HG03432 (cell line): ENCODE measurements around the gene SOD1.

Experiments used
- ATAC-seq: cut with Tn5 transposase; IDR thresholded peaks from one replicate; pipeline ENCODE4 v1.9.1; 2021; ENCODE audit warnings: mild to moderate bottlenecking, moderate library complexity; ENCODE audit not compliant: unreplicated experiment

Gene SOD1

DNA sequence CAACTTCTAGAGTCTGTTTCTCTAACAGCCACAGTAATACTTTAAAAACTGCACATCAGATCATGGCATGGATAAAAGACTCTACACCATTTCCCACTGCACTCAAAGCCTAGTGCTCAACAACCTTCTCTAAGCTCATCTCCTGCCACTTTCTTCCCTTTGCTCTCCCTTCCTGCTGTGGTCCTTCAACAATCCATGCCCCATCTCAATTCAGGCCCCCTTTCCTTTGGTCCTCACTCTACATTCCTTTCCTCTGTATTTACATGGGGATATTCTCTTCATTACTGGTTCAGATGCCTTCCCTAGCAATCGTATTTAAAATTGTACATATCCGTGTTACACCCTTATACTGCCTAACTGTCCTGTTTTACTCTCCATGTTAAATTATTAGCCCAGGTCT lies 19.0 kb downstream of the SOD1 start:
- no peak for ATAC-seq

DNA sequence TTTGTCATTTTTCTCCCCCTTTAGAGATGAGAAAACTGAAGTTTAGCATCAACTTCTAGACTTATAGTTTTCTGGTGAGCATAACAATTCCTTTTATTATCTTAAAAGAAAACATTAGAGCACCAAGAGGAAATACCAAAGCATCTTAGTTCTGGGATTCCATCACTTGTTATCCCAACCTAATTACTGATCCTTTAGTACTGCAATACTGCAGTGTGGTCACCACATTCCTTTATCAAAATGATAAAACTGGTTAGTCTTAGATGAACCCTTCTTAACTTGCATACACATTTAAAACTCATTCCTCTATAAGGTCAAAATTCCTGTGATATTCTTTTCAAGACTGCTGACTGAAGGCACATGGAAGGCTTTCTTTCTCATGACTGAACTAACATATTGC lies 23.1 kb downstream of the SOD1 start:
- no peak for ATAC-seq

DNA sequence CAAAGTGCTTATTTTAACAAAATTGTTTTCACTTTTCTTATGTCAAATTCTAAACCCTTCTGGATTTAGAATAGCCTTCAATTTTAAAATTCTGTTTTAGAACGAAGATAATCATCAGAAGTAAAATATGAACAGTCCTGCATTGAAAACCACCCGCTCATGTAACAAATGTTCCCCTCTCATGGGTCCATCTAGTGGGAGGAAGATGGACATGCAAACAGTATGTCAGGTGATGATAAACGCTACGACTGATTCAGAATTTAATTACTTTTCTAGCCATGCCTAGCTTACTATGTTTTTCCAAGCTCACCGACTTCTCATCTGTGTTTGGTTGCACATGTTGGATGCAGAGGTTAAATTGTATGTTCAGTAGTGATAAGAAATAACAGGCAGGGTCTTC lies 23.5 kb downstream of the SOD1 start:
- ATAC-seq = no peak

DNA sequence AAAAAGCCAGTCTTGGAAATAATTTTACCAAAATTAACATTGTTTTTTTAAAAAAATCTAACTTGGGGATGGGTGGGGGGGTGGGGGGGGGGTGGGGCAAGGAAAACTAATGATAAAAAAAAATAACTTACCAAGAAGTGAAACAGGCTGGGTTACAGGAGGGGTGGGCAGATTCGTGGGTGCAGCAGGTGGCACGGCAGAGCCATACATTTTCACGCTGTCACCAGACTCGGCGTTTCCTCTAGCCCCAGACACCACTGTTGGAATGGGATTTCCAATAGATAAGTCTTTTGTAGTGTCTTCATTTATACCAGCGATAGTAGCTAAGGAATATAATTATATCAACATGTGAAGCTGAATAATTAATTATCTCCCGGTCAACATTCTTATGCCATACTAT lies 25.4 kb downstream of the SOD1 start:
- ATAC-seq = no peak

DNA sequence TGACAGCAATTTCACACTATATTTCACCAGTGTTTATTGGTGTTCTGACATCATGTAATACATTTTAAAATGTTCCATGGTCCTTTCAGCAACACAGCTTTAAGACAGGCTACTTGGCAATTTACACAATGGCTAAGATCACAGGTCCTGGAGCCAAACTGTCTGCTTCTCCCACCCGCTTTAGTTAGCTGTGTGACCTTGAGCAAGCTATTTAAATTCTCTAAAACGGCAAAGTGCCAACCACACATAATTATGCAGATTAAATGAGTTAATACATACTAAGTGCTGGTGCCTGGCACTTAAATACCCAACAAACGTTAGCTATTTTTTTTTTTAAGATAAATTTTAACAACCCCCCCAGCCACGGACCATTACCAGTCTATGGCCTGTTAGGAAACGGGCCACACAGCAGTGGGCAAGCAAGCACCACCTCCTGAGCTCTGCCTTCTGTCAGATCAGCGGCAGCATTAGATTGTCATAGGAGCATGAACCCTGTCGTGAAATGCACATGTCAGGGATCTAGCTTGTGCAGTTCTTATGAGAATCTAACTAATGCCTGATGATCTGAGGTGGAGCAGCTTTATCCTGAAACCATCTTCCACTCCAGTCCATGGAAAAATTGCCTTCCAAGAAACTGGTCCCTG lies 26.9 kb downstream of the SOD1 start:
- no peak for ATAC-seq

DNA sequence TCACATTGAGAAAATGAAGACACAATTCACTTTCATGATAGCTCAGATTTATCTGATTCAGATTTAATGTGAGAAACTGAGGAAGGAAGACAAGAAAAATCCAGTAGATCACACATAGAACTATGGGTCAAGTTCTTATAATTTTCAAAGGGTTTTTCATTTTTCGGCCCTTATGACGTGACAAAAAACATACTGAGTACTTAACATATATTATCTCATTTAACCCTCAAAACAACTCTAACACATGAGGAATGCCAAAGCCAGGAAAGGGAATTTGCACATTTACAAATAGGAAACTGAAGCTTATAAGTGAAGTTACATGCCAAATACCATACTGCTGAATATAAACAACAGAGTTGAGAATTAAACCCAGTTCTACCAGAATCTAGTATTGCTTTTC lies 27.6 kb downstream of the SOD1 start:
- no peak for ATAC-seq

DNA sequence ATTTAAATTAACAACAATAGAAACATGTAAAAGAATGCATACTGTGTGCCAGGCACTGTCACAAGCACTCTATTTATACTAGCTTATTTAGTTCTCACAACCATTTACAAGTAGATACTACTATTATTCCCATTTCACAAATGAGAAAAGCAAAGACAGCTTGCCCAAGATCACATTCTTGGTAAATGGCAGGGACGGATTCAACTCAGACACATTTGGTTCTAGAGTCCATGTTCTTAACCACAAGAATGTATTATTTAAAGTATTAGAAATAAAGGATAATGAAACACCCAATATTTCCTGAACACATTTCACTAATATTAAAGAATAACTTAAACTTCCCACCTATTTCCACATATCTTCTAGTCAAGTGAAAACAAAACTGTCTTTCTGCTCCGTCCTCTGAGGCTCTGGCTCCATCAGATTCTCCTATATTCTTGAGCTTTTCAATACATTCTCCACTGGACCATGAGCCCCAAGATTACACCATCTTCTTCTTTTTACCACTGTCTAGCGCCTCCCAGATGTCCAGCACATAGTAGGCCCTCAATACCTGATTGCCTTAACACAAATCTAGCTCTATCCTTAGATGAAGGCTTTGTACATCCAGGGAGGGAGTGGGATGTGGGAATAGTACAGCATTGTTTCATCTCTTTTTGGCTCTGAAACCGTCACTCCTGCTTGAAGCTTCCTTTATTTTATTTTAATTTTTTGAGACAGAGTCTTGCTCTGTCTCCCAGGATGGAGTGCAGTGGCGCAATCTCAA lies 29.3 kb downstream of the SOD1 start:
- ATAC-seq = no peak

DNA sequence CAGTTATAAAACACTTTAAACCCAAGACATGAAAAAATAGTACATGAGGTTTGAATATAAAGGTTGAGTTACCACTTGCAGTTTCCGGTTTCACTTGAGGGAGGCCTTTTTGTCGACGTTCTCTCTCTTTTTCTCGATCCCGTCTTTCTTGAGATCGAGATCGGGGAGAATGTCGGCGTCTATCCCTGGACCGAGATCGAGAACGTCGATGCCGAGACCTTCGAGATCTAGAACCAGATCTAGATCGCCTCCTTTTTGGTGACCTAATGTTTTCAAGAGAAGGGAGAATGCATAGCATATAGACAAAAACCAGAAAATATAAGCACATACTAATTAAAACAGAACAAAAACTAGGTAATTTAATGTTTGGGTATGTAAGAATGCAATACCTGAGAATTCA lies 33.7 kb downstream of the SOD1 start:
- no peak for ATAC-seq

DNA sequence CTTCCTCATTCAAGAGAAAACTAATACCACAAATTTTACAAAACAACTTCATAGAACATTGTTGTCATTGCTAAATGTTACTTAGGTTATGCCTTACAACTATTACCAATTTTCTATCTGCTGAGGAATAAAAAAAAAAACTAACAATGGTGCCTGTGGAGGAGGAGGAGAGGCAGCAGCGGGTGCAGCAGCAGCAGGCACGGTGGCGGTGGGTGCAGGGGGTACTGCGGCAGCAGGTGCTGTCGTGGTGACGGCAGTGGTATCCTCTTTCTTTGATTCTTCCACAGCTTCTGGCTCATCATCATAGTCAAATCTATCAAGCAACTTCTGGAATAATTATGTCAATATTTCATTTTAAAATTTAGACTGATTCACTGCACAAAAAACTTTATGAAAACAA lies 36.9 kb downstream of the SOD1 start:
- ATAC-seq = no peak

DNA sequence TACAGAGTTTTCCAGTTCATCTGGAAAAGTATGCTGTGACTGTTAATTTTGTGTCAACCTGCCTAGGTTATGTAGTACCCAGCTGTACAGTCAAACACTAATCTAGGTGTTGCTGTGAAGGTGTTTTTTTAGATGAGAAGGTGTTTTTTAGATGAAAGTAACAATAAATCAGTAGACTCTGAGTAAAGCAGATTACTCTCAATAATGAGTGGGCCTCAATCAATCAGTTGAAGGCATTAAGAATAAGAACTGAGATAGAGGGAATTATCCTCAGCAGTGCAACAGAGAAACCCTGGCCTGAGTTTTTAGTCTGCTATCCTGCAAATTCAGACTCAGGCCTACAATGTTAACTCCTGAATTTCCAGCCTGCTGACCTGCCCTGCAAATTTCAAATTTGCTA lies 39.0 kb downstream of the SOD1 start:
- ATAC-seq = no peak

DNA sequence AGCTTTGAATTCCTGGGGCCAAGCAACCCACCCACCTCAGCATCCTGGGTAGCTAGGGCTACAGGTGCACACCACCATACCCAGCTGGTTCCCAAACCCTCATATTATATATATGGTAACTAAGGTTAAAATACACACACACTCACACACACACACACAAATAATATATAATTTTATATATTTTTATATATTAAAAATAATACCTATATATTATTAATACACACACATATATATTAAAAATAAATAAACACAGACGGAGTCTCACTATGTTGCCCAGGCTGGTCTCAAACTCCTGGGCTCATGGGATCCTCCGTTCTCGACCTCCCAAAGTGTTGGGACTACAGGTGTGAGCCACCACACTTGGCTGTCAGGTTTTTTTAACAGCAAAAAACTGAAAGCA lies 40.5 kb downstream of the SOD1 start:
- no peak for ATAC-seq

DNA sequence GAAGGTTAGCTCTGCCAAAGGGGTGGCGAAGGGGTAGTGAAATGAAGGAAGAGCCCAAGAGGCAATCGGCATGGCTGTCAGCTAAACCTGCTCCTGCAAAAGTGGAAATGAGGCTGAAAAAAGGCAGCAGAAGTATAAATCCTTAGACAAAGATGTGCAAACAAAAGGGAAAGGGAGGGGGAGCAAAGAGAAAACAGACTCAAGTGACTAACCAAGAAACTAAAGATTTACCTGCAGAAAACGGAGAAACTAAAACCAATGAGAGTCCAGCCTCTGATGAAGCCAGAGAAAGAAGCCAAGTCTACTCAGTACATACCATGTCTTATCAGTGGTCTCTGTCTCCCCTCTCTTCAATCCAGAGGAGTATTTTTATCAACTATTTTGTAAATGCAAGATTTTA lies 47.1 kb downstream of the SOD1 start:
- ATAC-seq = no peak

DNA sequence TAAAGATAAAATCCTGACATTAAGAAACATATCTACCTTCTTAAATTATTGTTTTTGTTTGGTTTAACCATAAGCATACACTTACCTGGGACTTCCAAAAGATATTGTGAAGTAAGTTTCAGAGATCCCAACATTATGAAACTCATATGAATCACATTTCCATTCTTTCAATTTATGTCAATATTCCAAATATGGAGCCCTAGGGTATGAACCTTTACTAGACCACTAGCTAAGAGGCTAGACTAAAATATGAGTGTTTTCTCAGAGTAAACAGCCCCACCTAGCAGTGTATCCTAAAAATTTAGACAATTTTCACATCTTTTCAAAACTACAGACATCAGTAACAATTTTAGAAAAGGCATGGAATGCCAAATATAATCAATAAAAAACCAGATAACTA lies 48.0 kb downstream of the SOD1 start:
- no peak for ATAC-seq

DNA sequence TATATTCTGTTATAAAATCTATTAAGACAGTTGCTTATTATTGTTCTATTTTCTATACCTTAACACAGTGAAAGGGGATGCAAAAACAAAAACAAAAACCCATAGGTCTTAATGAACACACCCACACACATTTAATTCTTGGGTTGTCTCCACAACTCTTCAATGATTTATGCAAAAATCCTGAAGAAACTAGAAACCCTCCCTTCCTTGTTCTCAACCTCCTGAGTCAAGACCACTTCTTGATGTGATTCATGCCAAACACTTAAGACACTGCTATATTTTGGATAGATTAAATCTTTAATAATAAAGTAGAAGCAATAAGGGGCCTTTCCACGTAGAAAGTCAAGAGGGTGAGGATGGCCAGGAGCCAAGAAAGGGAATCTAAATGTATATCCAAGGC lies 49.0 kb downstream of the SOD1 start:
- no peak for ATAC-seq

DNA sequence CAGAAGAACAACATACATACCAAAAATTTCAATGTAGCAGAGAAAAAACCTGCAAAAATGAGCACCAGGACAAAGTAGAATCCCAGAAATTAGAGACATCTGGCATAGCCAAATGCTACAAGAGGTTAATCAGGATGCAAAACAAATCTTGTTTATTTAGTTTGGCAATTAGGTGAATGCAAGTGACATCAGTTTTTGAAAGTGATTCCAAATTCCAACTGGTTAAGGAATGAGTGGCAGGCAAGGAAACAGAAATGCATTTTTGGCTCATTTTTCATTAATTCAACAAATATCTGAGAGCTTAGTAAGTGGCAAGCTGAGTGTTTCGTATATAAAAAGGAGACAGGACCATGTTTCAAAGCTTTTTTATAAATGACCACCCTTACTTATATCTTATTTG lies 51.1 kb downstream of the SOD1 start:
- no peak for ATAC-seq

DNA sequence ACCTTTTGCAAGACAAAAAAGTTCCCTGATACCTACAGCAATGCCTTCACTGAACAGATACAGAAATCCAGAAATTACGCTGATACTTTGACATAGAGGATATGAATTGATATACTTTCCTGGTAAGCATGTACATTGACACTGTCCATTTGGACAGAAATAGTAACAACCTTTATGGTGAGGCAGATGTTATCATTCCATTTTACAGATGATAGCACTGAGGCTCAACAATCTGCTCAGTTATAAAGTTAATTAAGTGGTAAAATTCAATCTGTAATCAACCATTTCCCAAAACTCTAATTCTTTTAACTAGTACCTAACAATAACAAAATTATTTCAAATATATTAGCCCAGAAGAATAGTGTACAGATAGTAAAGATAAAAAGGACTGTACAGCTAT lies 51.8 kb downstream of the SOD1 start:
- no peak for ATAC-seq

DNA sequence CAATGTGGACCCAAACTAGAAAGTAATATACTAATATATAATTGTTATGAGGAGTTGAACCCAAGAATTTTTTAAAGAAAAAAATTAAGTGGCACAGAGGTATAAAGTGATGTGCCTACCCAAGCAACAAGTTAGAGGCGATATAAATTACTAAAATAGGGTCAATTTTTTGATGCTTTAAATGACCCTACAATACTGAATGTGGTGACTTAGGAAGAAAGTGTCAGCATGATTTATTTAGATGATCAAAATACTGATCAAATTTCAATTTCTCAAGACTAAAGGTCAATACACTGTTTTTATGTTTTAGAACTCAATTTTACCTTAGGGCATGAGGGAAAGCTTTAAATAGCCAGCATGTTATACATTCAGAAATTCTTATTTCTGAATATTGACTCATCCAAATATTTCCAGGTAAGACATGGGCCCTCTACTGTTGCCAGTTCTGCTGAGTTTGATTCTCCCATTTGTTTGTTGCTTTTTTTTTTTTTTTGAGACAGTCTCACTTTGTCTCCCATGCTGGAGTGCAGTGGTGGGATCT lies 52.3 kb downstream of the SOD1 start:
- no peak for ATAC-seq

DNA sequence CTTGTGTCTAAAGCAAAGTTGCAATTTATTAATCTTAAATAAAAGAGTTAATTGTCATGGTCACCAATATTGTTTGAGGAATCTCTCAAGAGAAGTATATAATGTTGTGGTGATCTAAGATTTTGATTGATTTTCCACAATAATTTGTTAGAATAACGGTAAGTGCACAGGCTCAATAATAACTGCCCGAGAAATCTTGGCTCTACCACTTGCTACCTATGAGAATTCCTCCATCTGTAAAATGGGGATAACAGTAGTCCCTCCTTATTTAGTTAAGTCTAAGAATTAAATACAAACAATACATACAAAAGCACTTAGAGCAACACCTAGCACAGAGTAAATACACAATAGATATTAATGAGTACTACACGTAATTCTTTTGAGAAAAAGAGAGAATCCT lies 53.6 kb downstream of the SOD1 start:
- ATAC-seq = no peak

DNA sequence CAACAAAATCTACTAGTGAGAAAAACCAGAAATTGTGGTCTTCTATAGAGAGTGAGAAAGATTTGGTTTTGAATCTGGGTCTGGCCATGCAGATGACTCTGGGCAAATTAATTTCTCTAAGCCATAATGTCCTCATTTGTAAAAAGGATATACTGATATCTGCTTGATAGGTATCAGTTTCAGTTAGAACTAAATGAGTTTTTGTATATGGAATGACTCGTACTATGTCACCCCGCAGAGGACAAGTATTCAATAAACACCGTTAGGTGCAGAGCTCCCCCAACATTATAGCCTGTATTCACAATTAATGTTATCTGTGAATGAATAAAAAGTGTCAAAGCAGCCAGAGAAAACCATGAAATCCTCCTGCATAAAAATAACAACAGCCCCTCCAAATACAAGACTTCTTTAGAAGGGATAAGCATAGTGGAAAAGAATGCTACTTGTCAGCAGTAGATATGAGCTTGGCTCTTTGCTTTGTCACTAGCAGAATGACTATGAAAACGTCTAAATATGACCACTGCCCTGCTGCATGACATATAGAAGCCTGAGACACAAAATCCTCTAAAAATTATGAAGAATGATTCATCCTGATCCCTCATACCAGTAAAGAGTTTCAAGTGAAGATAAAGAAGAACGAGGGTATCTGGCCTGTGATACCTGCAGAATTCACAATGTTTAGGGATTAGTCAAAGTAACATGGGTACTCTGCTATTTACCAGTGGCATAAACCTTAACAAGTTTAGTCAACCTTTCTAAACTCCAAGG lies 54.7 kb downstream of the SOD1 start:
- ATAC-seq = no peak

DNA sequence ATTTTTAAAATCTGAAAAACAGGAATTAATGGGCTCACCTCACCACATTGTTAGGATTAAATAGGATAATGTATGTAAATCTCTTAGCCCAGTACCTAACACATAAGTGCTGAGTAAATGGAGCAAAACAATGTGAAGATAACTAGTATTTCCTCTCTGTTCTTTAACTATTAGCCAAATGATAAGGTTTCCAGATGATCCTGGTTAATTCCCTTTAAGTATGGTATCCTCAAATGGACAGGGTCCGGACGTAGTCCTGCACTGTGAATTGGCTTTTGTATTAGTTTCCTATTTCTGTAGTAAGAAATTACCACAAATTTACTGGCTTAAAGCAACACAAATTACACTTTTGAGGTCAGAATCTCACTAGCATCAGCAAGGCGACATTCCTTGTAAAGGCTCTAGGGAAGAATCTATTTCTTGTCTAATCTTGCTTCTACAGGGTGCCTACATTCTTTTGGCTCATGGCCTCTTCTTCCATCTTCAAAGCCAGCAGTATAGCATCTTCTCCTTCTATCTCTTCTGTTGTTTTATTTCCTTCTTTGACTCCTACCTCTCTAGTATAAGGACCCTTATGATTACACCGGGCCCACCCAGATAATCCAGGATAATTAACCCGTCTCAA lies 55.4 kb downstream of the SOD1 start:
- ATAC-seq = no peak

DNA sequence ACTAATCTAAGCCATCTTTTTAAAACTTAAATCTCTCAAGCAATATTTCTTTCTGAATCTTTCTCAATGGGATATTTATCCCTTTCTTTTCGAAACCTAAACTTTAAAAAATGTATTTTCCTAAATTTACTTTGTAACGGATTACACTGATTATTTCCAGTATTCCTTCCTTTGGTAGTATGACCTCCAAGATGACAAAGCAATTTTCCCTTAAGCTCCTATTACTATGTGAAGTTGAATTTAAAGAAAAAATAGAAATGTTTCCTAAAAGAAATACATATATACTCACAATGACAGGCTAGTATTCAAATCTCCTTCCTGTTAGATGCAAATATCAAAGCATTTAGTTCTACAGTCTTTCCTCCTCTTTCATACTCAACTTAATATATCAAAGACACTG lies 56.6 kb downstream of the SOD1 start:
- no peak for ATAC-seq
